ENCODE measurements around the gene SKAP1.

Gene SKAP1

GRCh38 chr17:48240562-48241130, 189.4 kb downstream of the SKAP1 start:
- H3K27ac ChIP-seq: no peak overlapping the region
- no peak for TF ChIP-seq CTCF (conservative IDR thresholded peaks at IDR 0.05)

- no peak overlapping the region for H3K27ac ChIP-seq
- no peak for TF ChIP-seq CTCF (conservative IDR thresholded peaks at IDR 0.05)
Measured at GRCh38 chr17:48240122-48240521, 189.9 kb downstream of the SKAP1 start.

- no peak overlapping the region for H3K27ac ChIP-seq
- TF ChIP-seq CTCF (conservative IDR thresholded peaks at IDR 0.05): no peak
Measured at GRCh38 chr17:48239603-48239995, 190.4 kb downstream of the SKAP1 start.

DNA sequence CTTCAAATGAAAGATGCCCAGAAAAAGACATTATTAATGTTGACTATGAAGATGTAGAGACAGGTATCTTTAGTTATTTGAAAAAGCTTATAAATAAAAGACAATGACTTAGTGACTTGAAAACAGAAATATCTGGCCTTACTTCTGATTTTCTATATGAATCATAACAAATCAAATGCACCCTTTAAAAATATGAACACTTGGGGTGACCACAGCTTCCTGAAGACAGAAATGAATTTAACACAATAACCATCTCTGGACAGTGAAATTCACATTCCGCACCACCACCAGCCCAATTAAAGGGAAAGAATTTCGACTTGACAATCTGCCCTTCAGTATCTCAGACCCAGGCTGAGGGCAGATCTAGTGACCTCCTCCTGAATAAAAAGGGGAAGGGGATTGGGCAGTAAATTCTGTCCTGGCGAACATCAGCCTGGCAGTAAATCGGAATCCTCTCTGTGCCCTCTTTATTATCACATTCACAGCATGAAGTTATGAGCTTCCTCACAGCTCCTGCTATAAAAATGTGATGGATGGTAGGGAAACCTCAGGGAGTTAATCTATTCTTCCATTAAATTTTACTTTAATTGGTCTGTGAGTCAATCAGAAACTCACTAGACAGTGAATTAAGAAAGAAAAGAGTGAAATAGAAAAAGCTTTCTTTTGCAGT, 190.9 kb downstream of the SKAP1 start:
- H3K27ac ChIP-seq: no peak overlapping the region
- no peak for TF ChIP-seq CTCF (conservative IDR thresholded peaks at IDR 0.05)

DNA sequence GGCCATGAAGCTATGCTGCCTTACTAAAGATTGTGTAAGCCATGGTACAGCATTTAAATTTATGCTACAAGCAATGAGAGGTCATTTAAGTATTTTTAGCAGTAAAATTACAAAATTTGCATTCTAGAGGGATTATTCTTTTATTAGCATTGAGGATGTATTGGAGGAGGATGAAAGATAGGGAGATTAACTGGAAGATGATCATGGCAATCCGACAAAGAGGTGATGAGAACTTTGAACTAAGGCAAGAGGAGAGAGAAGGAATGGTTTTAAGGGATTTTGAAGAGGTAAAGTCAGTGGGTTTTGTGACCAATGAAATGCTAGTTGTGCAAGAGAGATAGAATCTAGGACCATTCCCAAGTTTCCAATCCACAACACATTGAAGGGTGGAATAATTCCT, 192.6 kb downstream of the SKAP1 start:
- no peak for TF ChIP-seq CTCF (conservative IDR thresholded peaks at IDR 0.05)
- no peak overlapping the region for H3K27ac ChIP-seq

DNA sequence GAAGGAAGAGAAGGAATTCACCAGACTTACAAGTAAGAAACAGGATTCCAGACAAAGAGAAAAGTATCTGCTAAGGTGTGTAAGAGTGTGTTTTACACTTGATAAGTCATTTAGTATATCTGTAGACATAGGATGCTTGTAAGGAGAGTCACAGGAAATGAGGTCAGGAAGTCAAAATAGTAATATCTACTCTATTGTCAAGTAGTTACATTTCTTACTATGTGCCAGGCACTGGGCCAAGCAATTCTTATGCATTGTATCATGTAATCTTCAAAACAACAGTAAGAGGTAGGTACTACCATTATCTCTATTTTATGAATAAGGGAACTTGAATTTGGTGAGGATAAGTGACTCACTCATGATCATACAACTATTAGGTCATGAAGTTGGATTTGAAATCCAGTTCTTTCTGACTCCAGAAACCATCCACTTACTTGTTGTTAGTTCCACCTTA, 193.3 kb downstream of the SKAP1 start:
- no peak overlapping the region for H3K27ac ChIP-seq
- TF ChIP-seq CTCF (conservative IDR thresholded peaks at IDR 0.05): no peak

DNA sequence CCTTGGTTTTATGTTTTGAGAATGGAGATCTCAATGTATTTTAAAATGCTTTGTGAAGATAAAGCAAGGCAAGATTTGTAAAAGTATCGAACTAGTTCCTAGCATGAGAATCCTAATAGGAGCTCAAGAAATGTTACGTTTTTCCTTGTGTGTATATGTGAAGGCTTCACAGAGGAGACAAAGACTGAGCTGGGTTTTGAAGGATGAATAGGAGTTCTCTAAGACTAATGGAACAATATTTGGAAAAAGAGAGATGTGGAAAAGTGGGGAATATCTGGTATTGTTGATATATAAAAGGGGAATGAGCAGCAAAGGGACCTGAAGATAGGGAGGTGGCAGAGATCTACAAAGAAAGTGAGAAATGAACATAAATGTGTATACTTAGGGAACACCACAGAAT, 195.1 kb downstream of the SKAP1 start:
- no peak overlapping the region for H3K27ac ChIP-seq
- no peak for TF ChIP-seq CTCF (conservative IDR thresholded peaks at IDR 0.05)

Measured in VCaP (cell line).